HG03520 (cell line): ENCODE data around the gene RAPGEF1.
"Not testable (repeated sequence)": the region's sequence is repeated elsewhere in the genome, so short reads cannot be mapped to it uniquely, and the experiment has no call there.

ENCODE experiments used
- ATAC-seq: cut with Tn5 transposase; IDR thresholded peaks from one replicate; pipeline ENCODE4 v1.9.1; 2021; ENCODE audit warnings: mild to moderate bottlenecking, moderate library complexity; ENCODE audit not compliant: unreplicated experiment

Gene RAPGEF1

DNA sequence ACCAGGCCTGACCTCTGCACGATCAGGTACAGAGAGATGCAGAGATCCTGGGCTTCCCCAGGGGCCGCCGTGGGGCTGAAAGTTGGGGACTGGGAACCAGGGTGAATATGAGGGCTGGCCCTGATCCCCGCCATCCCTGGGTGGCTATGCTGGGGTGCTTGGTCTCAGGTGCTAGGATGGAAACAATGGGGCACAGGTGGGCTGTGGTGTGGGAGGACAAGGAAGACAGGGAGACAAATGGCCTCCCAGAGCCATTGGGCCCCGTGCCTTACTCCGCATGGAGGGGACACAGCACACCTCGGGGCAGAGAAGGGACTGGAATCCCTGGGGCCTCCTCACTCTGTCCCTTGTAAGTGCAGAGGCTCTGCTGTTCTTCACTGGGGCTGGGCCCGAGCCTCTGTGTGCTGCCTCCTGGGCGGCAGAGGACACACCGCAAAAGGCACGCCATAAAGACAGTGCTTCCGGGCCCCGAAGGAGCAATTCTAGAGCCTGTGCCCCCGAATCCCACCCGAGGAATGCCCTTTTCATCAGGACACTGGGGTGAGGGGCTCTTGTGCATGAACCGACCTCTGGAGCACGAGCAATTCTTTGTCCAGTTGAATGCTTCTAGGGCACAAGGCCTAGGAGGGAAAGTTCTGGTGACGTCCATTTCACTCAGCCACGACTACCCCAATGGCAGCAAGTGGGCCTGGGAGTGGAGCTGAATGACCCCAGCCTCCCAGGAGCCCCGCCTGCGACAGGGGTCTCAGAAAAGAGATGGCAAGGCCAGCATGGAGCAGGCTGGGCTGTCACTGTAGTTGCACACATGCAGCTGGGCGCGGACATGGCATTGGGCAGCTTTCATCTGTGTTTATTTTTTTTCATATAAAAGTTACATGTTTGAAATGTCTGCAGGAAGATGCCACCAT, 163.7 kb downstream of the RAPGEF1 start:
- no peak for ATAC-seq

DNA sequence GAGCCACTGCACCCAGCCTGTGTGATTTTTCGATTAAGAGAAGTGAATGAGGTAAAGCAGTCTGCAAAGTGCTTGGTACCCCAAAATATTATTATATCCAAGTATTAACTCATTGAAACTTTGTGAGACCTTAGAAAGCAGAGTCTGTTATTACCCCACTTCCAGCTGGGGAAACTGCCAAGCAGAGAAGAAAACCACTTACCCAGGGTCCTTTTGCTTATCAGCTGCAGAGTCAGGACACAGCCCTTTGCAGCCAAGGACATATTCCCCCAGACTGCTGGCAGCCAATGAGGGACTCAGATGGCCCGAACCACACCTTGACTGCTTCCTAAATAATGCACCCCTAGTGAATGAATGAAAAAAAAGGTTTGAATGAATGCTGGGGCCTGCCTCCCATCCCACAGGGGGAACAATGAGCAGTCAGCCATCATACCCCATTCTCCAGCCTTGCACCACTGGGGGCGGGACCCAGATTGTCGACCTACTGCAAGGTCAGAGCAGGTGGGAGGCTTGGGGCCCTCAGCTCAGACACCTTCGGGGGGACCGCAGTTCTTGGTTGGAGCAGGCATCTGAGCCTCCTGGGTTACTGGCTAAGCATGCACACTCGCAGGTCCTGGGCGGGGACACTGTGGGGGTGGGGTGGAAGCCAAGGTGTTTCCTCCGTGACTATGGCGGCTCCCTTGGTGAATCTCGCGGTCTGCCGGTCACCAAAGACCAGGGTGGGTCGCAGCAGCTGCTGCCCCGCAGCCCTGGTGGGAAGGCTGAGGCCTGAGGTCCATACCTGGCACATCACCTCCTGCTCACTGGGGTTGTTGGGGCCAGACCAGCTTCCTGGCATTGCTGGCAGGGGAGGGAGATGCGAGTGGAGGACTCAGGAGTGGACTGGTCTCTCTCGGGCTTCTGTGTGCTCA, 164.9 kb downstream of the RAPGEF1 start:
- no peak for ATAC-seq

DNA sequence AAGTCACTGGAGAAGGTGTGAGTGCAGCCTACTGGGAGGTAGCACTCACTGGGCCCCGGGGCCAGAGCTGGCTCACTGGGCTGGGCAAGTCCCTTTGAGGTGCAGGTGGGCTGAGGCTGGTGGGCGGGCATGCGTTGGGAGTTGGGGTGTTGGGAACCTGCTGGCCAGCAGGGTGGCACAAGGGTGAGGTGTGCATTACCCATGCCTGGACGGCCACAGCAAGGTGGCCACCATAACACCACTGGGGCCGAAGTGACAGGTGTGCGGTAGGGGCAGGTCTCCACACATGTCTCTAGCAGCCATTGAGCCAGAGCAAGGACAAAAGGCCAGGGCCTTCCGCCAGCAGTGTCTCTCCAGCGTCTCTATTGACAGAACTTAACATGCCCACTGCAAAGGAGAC, 172.0 kb downstream of the RAPGEF1 start:
- no peak for ATAC-seq

DNA sequence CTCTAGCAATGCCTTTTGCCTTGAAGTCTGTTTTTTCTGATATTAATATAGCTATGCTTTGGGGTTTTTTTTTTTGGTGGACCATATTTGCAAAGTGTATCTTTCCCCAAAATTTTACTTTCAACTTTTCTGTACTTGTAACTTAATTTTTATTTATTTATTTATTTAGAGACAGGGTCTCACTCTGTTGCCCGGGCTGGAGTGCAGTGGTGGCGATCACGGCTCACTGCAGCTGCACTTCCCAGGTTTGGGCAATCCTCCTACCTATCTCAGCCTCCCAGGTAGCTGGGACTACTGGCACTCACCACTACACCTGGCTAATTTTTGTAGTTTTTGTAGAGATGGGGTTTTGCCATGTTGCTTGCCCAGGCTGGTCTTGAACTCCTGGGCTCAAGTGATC, 173.7 kb downstream of the RAPGEF1 start:
- ATAC-seq, result no peak

DNA sequence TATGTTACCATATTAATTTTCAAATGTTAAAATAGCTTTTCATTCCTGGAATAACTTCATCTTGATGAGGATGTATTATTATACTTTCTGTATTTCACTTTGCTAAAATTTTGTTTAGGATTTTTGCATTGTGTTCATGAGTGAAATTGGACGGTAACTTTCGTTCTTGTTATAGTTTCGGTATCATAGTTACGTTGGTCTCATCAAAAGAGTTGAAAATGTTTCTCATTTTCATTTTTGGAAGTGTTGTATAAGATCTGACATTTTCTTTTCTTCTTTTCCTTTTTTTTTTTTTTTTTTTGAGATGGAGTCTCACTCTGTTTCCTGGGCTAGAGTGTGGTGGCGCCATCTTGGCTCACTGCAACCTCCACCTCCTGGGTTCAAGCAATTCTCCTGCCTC, 174.5 kb downstream of the RAPGEF1 start:
- ATAC-seq, result no peak

DNA sequence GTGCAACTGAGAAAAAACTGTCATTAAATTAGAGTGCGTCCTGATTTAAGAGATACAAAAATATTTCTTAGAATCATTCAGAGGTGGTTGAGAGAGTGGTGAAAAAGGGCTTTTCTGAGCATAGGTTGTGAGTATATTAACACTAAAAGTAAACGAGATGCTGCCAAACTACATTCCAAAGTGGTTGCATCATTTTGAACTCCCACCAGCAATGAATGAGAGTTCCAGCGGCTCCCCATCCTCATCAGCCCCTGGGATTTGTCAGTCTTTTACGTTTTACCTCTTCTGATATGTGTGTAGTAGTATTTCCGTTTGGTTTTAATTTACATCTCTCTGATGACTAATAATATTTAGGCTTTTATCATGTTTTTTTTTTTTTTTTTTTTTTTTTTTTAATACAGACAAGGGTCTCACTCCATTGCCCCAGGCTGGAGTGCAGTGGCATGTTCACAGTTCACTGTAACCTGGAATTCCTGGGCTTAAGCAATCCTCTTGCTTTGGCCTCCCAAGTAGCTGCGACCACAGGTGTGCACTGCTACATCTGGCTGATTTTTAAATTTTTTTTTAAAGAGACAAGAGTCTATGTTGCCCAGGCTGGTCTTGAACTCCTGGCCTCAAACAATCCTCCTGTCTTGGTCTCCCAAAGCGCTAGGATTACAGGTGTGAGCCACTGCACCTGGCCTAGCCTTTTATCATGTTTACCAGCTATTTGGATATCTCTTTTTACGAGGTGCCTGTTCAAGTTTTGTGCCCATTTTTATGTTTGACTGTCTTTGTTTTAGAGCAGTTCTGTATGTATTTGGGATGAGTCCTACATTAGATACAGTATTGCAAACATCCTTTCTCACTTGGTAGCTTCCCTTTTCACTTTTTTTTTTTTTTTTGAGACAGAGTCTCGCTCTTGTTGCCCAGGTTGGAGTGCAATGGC, 177.6 kb downstream of the RAPGEF1 start:
- no peak for ATAC-seq

DNA sequence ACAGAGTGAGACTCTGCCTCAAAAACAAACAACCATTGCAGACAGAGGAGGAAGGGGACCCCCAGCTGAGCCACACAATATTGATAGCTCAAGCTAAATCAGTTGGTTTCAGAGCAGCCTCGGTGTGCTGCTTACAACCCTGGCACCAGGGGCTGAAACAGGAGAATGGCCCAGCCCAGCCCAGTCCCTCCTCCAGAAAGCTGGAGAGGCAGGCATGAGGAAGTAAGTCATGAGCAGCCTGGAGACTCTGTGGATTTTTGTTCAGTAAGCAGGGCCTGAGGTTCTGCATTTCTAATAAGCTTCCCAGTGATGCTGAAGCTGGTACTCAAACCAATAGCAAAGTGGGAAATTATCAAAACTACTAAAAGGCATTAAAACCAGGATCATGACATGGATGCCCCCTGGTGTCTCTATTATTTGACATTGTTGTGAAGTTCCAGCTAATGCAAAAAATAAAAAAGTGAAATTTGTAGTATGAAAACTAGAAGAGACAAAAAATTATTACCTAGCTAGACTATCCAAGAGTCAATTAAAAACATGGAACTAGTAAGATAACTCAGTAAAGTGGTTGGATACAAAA, 180.4 kb downstream of the RAPGEF1 start:
- ATAC-seq, result no peak

DNA sequence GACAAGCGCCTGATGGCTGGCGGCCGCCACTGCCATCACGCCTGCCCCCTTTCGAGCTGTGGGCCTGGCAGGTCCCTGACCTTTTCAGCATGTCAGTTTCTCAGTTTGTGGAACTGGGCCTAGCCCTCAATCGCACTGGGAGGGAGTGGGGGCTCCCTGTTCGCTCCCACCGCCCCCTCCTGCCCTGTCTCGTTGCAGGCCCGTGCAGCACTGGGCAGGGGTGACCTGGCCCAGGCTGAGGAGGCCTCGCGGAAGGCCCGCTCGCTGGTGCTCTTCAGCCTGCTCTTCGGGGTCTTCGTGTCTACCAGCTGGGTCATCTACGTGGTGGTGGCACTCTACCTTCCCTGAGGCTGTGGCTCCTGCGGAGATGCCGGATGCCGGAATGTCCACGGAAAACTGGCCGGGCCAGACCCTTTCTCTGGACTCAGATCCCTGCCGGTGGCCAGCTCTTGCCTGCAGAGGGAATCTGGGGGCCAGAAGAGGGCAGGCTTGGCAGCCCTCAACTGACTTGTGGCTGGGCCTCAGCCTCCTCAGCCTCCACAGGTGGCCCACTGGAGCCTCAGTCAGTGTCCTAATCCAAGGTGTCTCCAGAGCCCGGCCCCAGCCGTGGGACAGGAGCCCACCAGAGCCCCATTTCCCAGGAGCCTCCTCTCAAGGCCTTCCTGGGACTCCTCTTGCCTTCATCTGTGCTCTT, 181.9 kb downstream of the RAPGEF1 start:
- ATAC-seq, result no peak

DNA sequence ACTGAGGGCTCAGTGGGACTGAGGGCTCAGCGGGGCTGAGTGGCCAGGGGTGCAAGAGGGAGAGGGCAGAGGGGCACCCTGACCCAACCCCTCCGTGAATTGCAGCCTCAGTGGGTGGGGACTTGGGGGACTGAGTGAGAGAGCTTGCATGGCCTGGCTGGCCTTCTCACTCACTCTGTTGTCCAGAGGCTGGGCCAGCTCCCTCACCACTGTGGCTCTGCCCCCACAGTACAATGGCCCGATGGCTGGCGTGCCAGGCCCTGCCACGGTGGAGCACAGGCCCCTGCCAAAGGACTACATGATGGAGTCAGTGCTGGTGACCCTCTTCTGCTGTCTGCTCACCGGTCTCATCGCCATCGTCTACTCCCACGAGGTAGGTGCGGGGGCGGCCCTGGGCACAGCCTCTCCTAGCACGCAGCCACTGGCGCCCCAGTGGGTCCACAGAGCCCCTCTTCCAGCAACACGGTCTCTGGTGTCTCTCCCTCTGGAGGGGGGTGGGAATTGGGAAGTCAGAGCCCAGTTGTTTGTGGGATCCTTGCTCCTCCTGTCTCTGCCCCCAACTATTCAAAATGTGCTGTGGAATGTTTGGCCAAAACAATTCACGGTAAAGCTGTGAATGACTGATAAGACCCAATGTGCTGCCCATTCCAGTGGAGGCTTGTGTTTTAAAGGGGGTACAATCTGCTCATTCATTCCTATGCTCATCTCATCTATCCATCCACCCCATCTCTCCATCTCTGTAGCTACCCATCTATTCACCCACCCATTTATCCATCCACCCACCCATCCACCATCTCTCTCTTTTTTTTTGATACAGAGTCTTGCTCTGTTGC, 183.8 kb downstream of the RAPGEF1 start:
- ATAC-seq, result no peak

DNA sequence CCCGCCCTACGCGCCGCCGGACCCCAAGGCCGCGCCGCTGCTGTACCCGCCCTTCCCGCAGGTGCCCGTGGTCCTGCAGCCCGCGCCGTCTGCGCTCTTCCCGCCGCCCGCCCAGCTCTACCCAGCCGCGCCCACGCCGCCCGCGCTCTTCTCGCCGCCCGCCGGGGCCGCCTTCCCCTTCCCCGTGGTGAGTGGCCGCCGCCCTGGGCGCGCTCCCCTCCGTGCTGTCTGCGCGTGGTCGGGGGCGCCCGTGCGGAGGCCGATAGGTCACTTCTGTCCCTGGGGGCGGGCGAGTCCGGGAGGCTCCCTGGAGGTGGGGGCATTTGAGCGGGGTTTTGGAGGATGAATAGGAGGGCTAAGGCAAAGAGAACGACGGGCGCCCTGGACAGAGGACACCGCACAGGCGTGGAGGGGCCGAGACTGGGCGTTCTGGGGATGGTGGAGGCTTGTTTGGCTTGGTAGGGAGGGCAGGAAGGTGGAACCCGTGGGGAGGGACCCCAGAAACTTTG, 185.0 kb downstream of the RAPGEF1 start:
- ATAC-seq, result no peak

DNA sequence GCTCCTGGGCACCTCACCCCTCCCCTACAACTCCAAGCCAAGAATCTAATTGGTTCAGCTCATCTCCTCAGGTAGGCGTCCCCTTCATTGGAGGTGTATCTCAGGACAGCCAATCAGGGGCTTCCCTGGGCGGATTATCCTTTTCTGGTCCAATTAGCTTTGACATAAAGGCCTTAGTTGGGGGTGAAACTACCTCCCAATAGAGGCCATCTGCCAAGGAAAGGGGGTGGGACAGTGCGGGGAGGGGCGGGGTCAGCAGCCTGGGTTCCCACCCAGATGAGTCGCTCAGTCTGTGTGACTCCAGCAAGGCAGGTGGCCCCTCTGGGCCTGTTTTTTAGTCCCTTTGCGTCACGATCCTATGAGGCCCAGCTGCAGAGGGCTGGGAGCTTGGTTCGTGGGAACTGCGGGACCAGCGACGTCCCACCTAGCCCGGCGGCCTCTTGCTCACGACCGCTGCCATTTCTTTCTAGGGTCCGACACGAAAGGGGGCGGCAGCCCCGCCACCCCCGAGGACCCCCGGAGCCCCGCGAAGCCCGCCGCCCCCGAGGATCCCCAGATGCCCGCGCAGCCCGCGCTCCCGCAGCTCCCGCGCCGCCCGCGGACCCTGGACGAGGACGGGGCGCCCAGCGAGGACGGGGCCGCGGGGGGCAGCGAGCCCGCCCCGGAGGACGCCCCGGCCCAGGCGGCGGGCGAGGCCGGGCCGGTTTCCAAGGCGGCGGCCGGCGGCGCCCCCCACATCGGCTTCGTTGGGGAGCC, 185.6 kb downstream of the RAPGEF1 start:
- no peak for ATAC-seq

DNA sequence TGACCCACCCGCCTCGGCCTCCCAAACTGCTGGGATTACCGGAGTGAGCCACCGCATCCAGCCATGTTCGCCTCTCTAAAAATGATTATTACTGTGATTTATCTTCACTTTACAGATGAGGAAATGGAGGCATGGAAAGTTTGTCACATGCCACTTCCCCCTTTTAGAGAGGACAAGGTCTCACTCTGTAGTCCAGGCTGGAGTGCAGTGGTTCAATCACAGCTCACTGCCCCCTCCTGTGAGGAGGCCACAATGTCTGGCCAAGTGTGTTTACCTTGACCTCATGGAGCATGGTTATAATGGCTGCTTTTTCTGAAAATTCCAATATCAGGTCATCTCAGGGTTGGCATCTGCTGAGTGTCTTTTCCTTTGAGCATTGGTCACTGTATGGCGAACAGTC, 187.8 kb downstream of the RAPGEF1 start:
- no peak for ATAC-seq

DNA sequence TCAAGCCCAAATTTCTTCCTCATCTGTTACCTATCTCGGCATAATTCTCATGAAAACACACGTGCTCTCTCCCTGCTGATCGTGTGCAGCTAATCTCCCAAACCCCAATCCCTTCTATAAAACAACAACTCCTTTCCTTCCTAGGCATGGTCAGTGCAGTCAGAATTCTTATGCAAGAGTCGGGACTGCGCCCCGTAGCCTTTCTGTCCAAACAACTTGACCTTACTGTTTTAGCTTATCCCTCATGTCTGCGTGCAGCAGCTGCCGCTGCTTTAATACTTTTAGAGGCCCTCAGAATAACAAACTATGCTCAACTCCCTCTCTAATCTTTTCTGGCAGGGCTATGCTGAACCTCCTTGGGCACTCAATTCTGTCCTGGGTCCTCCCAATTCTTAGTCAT, 189.4 kb downstream of the RAPGEF1 start:
- ATAC-seq, result not testable (repeated sequence)

DNA sequence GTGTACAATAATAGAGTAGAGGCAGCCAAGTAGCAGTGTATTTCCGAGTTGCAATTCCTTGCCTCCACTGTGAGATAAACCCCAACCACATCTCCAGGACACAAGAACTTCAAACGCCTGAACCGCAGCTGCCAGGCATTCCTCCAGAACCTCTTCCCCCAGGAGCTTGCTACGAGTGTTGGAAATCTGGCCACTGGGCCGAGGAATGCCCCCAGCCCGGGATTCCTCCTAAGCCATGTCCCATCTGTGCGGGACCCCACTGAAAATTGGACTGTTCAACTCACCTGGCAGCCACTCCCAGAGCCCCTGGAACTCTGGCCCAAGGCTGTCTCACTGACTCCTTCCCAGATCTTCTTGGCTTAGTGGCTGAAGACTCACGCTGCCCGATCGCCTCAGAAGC, 190.7 kb downstream of the RAPGEF1 start:
- not testable (repeated sequence) for ATAC-seq

DNA sequence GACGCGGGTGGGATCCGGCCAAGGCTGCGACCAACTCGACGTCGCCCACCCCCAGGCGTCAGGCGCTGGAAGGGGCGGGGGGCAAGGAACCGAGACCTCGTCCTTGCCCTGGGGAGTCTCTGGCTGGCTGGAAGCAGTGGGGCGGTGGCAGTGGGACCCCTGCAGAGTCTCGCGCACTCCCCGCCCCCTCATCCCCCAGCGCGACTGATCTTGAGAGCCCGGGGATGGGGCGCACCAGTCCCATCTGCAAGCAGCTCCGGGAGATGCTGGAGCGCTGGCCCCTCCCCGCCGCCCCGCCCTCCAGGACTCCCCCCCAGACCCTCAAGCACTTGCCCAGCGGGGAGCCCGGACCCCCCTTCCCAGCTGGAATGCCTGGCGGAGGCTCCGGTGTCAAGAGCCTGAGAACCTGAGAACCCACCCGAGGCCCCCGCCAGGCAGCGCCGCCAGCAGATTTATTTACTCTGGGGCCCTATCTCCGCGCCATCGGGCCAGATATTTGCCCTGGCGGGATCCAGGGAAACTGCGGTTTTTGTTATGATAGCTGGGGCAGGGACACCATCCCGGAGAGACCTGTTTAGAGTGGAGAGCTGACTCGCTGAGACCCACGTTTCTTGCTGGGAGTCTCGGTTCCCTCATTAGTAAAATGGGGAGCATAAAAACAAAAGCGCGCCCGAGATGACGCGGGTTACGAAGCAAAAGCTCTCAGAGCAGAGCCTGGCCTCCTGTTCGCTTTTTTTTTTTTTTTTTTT, 193.4 kb downstream of the RAPGEF1 start:
- ATAC-seq, result no peak

DNA sequence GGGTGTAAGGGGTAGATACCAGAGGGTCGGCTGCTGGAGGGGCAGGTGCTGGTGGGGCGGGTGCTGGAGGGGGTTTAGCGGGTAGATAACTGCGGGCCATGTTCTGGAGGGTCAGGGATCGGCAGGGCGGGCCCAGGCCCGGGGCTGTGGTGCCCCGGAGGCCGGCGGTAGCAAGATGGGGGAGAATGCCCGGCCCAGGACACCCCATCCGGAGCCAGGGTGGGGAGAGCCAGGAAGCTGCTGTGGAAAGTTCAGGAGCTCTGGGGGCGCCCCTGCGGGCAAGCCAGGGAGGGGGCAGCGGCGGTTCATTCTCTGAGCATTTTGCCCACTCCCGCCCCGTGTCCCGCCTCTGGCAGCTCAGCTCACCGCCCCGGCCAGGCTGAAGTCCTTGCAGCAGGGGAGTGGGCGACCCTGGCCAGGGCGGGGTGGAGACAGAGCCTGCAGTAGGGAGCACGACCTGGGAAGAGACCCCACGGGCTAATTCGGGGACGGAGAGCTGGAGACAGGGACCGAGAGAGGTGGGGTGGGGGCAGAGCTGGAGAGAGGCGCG, 194.0 kb downstream of the RAPGEF1 start:
- ATAC-seq, result no peak
